Neutrophil (primary cell): ENCODE results near the gene GYG2.
A peak's percentile ranks its signal among the peaks of the same experiment; 100 is the strongest.
"Not testable (repeated sequence)": the region's sequence is repeated elsewhere in the genome, so short reads cannot be mapped to it uniquely, and the experiment has no call there.

Experiments used
- H3K27ac ChIP-seq: fragments of 200-600 bp; sonication (generic); 2 replicates; pipeline ENCODE4 v1.5.1; 2016; ENCODE audit warnings: mild to moderate bottlenecking, moderate library complexity
- H3K27me3 ChIP-seq: fragments of 200-600 bp; sonication (generic); 2 replicates; pipeline ENCODE4 v1.6.0; 2016; ENCODE audit warnings: mild to moderate bottlenecking
- H3K36me3 ChIP-seq: fragments of 200-600 bp; sonication (generic); 2 replicates; pipeline ENCODE4 v1.5.1; 2017
- H3K4me1 ChIP-seq, 2 experiments: fragments of 200-600 bp in 1 of 2; sonication (generic) in 1 of 2; 1 replicate in 1 of 2; 2 replicates in 1 of 2; pipeline versions ENCODE4 v1.5.1 to v1.6.1; 2013 to 2016; ENCODE audit warnings: low read depth in 1 of 2, low read length in 1 of 2, mild to moderate bottlenecking in 1 of 2, moderate library complexity in 1 of 2; ENCODE audit not compliant: control insufficient read depth in 1 of 2, insufficient read depth in 1 of 2
- H3K4me3 ChIP-seq, 2 experiments: fragments of 200-600 bp in 1 of 2; sonication (generic) in 1 of 2; 1 replicate in 1 of 2; 2 replicates in 1 of 2; pipeline ENCODE4 v1.5.1; 2013 to 2016; ENCODE audit warnings: low read depth in 1 of 2, low read length in 1 of 2, mild to moderate bottlenecking in 1 of 2, moderate library complexity in 1 of 2
- H3K9me3 ChIP-seq: fragments of 200-600 bp; sonication (generic); 2 replicates; pipeline ENCODE4 v1.5.1; 2016
- TF ChIP-seq, protein P1 (sequence below): fragments of 200-600 bp; sonication (generic); IDR thresholded peaks from 2 replicates; pipeline ENCODE4 v1.5.1; 2016; ENCODE audit warnings: antibody characterized with exemption

GYG2 gene

DNA sequence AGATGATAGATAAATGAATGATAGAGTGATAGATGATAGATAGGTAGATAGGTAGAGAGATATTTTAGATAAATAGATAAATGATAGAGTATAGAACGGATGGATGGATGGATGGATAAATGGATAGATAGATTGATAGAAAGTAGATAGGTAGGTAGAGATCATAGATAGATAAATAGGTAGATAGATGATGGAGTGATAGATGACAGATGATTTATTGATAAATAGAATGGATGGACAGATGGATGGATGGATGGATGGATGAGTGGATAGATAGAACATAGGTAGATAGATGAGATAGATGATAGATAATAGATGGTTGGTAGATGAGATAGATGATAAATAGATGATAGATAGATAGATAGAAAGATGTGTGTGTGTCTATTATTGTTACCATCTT lies 50.9 kb downstream of the GYG2 start:
- no peak overlapping the region for H3K4me3 ChIP-seq
- H3K4me1 ChIP-seq: no peaks in the 10 kb centered on the region
- TF ChIP-seq, protein P1, sequence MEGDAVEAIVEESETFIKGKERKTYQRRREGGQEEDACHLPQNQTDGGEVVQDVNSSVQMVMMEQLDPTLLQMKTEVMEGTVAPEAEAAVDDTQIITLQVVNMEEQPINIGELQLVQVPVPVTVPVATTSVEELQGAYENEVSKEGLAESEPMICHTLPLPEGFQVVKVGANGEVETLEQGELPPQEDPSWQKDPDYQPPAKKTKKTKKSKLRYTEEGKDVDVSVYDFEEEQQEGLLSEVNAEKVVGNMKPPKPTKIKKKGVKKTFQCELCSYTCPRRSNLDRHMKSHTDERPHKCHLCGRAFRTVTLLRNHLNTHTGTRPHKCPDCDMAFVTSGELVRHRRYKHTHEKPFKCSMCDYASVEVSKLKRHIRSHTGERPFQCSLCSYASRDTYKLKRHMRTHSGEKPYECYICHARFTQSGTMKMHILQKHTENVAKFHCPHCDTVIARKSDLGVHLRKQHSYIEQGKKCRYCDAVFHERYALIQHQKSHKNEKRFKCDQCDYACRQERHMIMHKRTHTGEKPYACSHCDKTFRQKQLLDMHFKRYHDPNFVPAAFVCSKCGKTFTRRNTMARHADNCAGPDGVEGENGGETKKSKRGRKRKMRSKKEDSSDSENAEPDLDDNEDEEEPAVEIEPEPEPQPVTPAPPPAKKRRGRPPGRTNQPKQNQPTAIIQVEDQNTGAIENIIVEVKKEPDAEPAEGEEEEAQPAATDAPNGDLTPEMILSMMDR: no peak
- no peaks in the 10 kb centered on the region for H3K9me3 ChIP-seq
- no peaks in the 10 kb centered on the region for H3K27me3 ChIP-seq
- H3K27ac ChIP-seq: no peak overlapping the region
- H3K36me3 ChIP-seq: no peaks in the 10 kb centered on the region

DNA sequence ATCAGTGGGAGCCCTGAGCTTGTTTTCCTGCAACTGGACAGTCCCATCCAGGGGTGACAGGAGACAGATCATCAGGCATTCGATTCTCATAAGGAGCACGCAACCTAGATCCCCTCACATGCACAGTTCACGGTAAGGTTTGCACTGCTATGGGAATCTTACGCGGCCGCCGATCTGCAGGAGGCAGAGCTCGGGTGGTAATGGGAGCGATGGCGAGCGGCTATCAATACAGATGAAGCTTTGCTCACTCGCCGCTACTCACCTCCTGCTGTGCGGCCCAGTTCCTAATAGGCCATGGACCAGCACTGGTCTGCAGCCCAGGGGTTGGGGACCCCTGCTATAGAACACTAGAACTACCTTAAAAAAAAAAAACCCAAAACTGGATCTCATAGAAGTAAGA lies 55.0 kb downstream of the GYG2 start:
- Histone ChIP-seq H3K36me3 (no peaks in the 10 kb centered on the region), H3K27me3 (no peaks in the 10 kb centered on the region), H3K9me3 (no peaks in the 10 kb centered on the region), H3K4me3 (no peak overlapping the region), H3K27ac (no peak overlapping the region), H3K4me1 (peaks cover 4 to 6% of the 10 kb centered on the region in 2 experiments)
- TF ChIP-seq, protein P1: no peak

DNA sequence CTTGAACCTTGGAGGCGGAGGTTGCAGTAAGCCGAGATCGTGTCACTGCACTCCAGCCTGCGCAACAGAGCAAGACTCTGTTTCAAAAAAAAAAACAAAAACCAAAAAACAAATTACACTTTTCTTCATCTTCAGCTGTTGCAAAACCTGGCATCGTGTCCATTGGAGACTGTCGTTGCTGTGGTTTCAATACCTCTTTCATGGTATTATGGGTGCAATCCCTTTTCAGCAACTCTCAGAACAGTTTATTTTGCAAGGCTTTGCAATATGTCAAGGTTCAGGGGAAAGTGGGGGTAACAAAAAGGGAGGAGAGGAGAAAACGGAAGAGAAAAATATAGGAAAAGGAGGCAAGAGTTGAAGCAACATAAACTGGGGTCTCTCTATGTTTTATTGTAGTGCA lies 59.6 kb downstream of the GYG2 start:
- no peaks in the 10 kb centered on the region for H3K27me3 ChIP-seq
- TF ChIP-seq, protein P1: no peak
- peaks cover 4 to 17% of the 10 kb centered on the region in 2 experiments for H3K4me1 ChIP-seq
- no peaks in the 10 kb centered on the region for H3K36me3 ChIP-seq
- no peak overlapping the region for H3K4me3 ChIP-seq
- H3K9me3 ChIP-seq: no peaks in the 10 kb centered on the region
- no peak overlapping the region for H3K27ac ChIP-seq

DNA sequence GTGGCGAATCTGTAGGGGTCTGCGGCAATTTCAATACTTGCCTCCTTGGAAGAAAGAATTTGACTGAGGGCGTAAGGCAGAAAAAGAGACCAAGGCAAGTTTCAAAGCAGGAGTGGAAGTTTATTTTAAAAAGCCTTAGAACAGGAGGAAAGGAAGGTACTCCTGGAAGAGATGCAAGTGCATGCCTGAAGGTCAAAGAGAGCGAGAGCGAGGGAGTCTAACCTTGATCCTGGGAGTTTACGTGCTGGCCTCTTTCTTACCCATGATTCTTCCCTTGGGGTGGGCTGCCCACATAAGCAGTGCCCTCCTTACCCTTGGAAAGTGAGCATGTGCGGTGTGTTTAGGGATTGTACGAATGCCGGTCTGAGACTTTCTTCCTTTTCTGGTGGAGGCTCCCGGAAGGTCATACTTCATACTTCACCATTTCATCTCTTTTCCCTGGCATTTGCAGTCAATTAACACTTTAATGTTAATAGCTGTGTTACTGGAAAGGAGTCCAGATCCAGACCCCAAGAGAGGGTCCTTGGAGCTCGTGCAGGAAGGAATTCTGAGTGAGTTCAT lies 60.4 kb downstream of the GYG2 start:
- Histone ChIP-seq H3K27me3 (no peaks in the 10 kb centered on the region), H3K4me3 (peak overlapping the region; percentile 30 to 52), H3K9me3 (no peaks in the 10 kb centered on the region), H3K4me1 (peaks cover 4 to 17% of the 10 kb centered on the region in 2 experiments), H3K27ac (peak overlapping the region; percentile 8), H3K36me3 (no peaks in the 10 kb centered on the region)
- TF ChIP-seq, protein P1: no peak

DNA sequence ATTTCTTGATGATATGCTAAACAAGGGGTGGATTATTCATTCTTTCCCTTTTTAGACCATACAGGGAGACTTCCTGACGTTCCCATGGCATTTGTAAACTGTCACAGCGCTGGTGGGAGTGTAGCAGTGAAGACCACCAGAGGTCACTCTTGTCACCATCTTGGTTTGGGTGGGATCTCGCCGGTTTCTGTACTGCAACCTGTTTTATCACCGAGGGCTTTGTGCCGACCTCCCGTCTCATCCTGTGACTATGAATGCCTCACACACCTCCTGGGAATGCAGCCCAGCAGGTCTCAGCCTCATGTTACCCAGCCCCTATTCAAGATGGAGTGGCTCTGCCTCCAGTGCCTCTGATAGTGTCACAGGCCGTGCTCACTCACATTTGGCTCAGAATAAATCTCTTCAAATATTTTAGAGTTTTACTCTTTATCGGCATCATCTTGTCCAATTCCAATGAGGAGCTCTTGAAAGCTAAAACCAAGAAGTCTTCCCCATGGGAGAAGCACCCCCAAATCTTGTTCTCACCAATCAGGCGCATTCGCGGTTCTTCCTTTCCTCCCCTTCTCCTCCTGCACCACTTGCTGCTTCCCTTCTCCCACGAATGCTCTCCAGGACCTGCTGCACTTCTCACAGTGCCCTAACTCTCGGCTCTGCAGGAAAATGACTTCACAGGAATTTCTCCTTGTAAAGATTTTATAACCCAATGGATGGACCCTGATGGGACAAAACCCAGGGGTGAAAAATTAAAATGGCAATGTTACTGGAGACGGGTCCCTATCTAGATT lies 61.2 kb downstream of the GYG2 start:
- not testable (repeated sequence) for H3K36me3 ChIP-seq, H3K27ac ChIP-seq, H3K27me3 ChIP-seq, H3K9me3 ChIP-seq
- peaks cover 10 to 22% of the 10 kb centered on the region in 2 experiments for H3K4me1 ChIP-seq
- H3K4me3 ChIP-seq: peak overlapping the region; percentile 30 to 52

DNA sequence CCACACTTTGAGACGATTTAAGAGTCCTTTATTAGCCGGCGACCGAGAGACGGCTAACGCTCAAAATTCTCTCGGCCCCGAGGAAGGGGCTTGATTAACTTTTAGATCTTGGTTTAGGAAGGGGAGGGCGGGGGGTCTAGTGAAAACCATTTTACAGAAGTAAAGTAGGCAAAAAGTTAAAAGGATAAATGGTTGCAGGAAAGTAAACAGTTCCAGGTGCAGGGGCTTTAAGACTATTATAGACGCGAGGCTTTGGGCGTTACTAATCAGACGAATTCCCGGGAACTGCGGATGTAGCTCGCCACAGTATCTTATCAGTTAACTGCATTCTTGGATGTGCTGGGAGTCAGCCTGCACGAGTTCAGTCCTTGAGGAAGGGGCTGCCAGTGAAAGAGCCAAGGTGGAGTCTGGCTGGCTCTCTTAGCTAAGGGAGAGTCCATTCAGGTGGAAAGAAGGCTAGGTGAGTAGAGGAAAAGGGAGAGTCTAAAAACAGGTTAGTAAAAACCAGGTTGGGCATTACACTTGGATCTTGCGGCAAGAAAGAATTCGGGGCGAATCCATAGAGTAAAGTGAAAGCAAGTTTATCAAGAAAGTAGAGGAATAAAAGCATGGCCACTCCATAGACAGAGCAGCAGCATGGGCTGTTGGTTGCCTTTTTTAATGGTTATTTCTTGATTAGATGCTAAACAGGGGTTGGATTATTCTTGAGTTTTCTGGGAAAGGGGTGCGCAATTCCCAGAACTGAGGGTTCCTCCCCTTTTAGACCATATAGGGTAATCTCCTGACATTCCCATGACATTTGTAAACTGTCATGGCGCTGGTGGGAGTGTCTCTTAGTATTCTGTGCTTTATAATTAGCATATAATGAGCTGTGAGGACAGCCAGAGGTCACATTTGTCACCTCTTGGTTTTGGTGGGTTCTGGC lies 62.1 kb downstream of the GYG2 start:
- not testable (repeated sequence) for H3K4me3 ChIP-seq, H3K36me3 ChIP-seq, H3K9me3 ChIP-seq, H3K27ac ChIP-seq, H3K27me3 ChIP-seq
- H3K4me1 ChIP-seq: peaks cover 14 to 26% of the 10 kb centered on the region in 2 experiments
